Stimulated activated CD8-positive, alpha-beta memory T cell treated with anti-CD3 and anti-CD28 coated beads, Interleukin-15, amount 100 ng/mL, for 48 hours (primary cell): ENCODE results near the gene CDH4.
"Not testable (repeated sequence)": the region's sequence is repeated elsewhere in the genome, so short reads cannot be mapped to it uniquely, and the experiment has no call there.

ENCODE experiments used
- DNase-seq, 2 donors: peaks; one replicate each; pipeline ENCODE4 v3.0.0-alpha.2; 2020; ENCODE audit warnings: low read depth in 2 of 2

CDH4 gene

GRCh38 chr20:61385731-61386130, 133.7 kb downstream of the CDH4 start:
- DNase-seq = no peak

GRCh38 chr20:61387204-61387953, 135.3 kb downstream of the CDH4 start:
- DNase-seq = peak in 1 of 2 donors; percentile 2

- DNase-seq = no peak
Observed at GRCh38 chr20:61387954-61388348, 135.9 kb downstream of the CDH4 start.

- no peak for DNase-seq
Observed at GRCh38 chr20:61389077-61389476, 137.0 kb downstream of the CDH4 start.

- DNase-seq = no peak
Observed at GRCh38 chr20:61391185-61391584, 139.1 kb downstream of the CDH4 start.

- DNase-seq = no peak
Observed at GRCh38 chr20:61391812-61392520, 139.9 kb downstream of the CDH4 start.

- DNase-seq = no peak
Observed at GRCh38 chr20:61394088-61394799, 142.2 kb downstream of the CDH4 start.

- DNase-seq = no peak
Observed at GRCh38 chr20:61396262-61396848, 144.3 kb downstream of the CDH4 start.

- no peak for DNase-seq
Observed at GRCh38 chr20:61397146-61397545, 145.1 kb downstream of the CDH4 start.

GRCh38 chr20:61397790-61398189, 145.7 kb downstream of the CDH4 start:
- DNase-seq = no peak

- DNase-seq = no peak
Observed at GRCh38 chr20:61399433-61399832, 147.4 kb downstream of the CDH4 start.

GRCh38 chr20:61400499-61400898, 148.4 kb downstream of the CDH4 start:
- no peak for DNase-seq

- no peak for DNase-seq
Observed at GRCh38 chr20:61404303-61404702, 152.2 kb downstream of the CDH4 start.

GRCh38 chr20:61405007-61405406, 152.9 kb downstream of the CDH4 start:
- no peak for DNase-seq

GRCh38 chr20:61406773-61407172, 154.7 kb downstream of the CDH4 start:
- DNase-seq = not testable (repeated sequence)

GRCh38 chr20:61407561-61407960, 155.5 kb downstream of the CDH4 start:
- no peak for DNase-seq

- DNase-seq = no peak
Observed at GRCh38 chr20:61408951-61409740, 157.1 kb downstream of the CDH4 start.

GRCh38 chr20:61411743-61412142, 159.7 kb downstream of the CDH4 start:
- DNase-seq = no peak

- DNase-seq = no peak
Observed at GRCh38 chr20:61413752-61414151, 161.7 kb downstream of the CDH4 start.

- DNase-seq = no peak
Observed at GRCh38 chr20:61414455-61414991, 162.5 kb downstream of the CDH4 start.

GRCh38 chr20:61416546-61416945, 164.5 kb downstream of the CDH4 start:
- DNase-seq = no peak
